ENCODE data around the gene PDGFD.

The PDGFD gene

GRCh38 chr11:103998826-103999508, 165.0 kb downstream of the PDGFD start:
- no peak overlapping the region for H3K4me2 ChIP-seq
- no peaks in the 10 kb centered on the region for H3K79me2 ChIP-seq (ENCODE audit: insufficient read depth, low read depth)
- no peaks in the 10 kb centered on the region for H3K27me3 ChIP-seq (ENCODE audit: insufficient read depth, low read depth)
- no peak overlapping the region for H3K27ac ChIP-seq
- no peaks in the 10 kb centered on the region for H3K4me1 ChIP-seq (ENCODE audit: low read depth, poor library complexity, severe bottlenecking)
- no peak overlapping the region for H3K9ac ChIP-seq
- no peaks in the 10 kb centered on the region for H3K36me3 ChIP-seq (ENCODE audit: insufficient read depth)
- H3K4me3 ChIP-seq (IDR thresholded peaks at IDR 0.05; ENCODE audit: insufficient read depth, low read depth, low read length), result no peak overlapping the region
- no peak overlapping the region for H2AFZ ChIP-seq (ENCODE audit: low read depth)
- TF ChIP-seq CTCF (conservative IDR thresholded peaks at IDR 0.05; ENCODE audit: low read depth, low read length), result no peak
- H4K20me1 ChIP-seq (ENCODE audit: insufficient read depth), result no peaks in the 10 kb centered on the region

- Histone ChIP-seq H3K27me3 (ENCODE audit: insufficient read depth, low read depth) (no peaks in the 10 kb centered on the region), H4K20me1 (ENCODE audit: insufficient read depth) (no peaks in the 10 kb centered on the region), H3K27ac (no peak overlapping the region), H3K4me3 (IDR thresholded peaks at IDR 0.05; ENCODE audit: insufficient read depth, low read depth, low read length) (no peak overlapping the region), H3K9ac (no peak overlapping the region), H3K79me2 (ENCODE audit: insufficient read depth, low read depth) (no peaks in the 10 kb centered on the region), H2AFZ (ENCODE audit: low read depth) (no peak overlapping the region), H3K4me1 (ENCODE audit: low read depth, poor library complexity, severe bottlenecking) (no peaks in the 10 kb centered on the region), H3K36me3 (ENCODE audit: insufficient read depth) (no peaks in the 10 kb centered on the region), H3K4me2 (no peak overlapping the region)
- no peak for TF ChIP-seq CTCF (conservative IDR thresholded peaks at IDR 0.05; ENCODE audit: low read depth, low read length)
These were observed 166.9 kb downstream of the PDGFD start for GRCh38 chr11:103997082-103997481.

GRCh38 chr11:103995896-103996295, 168.1 kb downstream of the PDGFD start:
- TF ChIP-seq CTCF (conservative IDR thresholded peaks at IDR 0.05; ENCODE audit: low read depth, low read length), result no peak
- no peaks in the 10 kb centered on the region for H3K79me2 ChIP-seq (ENCODE audit: insufficient read depth, low read depth)

GRCh38 chr11:103994518-103994917, 169.4 kb downstream of the PDGFD start:
- Histone ChIP-seq H4K20me1 (ENCODE audit: insufficient read depth) (no peaks in the 10 kb centered on the region), H3K4me2 (no peak overlapping the region), H3K27me3 (ENCODE audit: insufficient read depth, low read depth) (no peaks in the 10 kb centered on the region), H2AFZ (ENCODE audit: low read depth) (no peak overlapping the region), H3K9ac (no peak overlapping the region), H3K36me3 (ENCODE audit: insufficient read depth) (no peaks in the 10 kb centered on the region), H3K4me1 (ENCODE audit: low read depth, poor library complexity, severe bottlenecking) (no peaks in the 10 kb centered on the region), H3K4me3 (IDR thresholded peaks at IDR 0.05; ENCODE audit: insufficient read depth, low read depth, low read length) (no peak overlapping the region), H3K79me2 (ENCODE audit: insufficient read depth, low read depth) (no peaks in the 10 kb centered on the region), H3K27ac (no peak overlapping the region)
- no peak for TF ChIP-seq CTCF (conservative IDR thresholded peaks at IDR 0.05; ENCODE audit: low read depth, low read length)

More at GRCh38 chr11:103995896-103996295, 168.1 kb downstream of the PDGFD start:
- no peak overlapping the region for H3K4me2 ChIP-seq
- no peak overlapping the region for H3K4me3 ChIP-seq (IDR thresholded peaks at IDR 0.05; ENCODE audit: insufficient read depth, low read depth, low read length)
- no peak overlapping the region for H2AFZ ChIP-seq (ENCODE audit: low read depth)
- no peaks in the 10 kb centered on the region for H3K4me1 ChIP-seq (ENCODE audit: low read depth, poor library complexity, severe bottlenecking)
- no peaks in the 10 kb centered on the region for H3K27me3 ChIP-seq (ENCODE audit: insufficient read depth, low read depth)
- H3K27ac ChIP-seq, result no peak overlapping the region
- H4K20me1 ChIP-seq (ENCODE audit: insufficient read depth), result no peaks in the 10 kb centered on the region
- no peak overlapping the region for H3K9ac ChIP-seq
- H3K36me3 ChIP-seq (ENCODE audit: insufficient read depth), result no peaks in the 10 kb centered on the region
